Measurements from ENCODE around the gene LCN1.
A peak's percentile ranks its signal among the peaks of the same experiment; 100 is the strongest.
"Not testable (repeated sequence)": the region's sequence is repeated elsewhere in the genome, so short reads cannot be mapped to it uniquely, and the experiment has no call there.

LCN1 gene

GRCh38 chr9:135504262-135505243 is 16.7 kb upstream of the LCN1 start:
- peak in 48 of 58 donors; percentile 3 to 80 (median 40) for DNase-seq

DNA sequence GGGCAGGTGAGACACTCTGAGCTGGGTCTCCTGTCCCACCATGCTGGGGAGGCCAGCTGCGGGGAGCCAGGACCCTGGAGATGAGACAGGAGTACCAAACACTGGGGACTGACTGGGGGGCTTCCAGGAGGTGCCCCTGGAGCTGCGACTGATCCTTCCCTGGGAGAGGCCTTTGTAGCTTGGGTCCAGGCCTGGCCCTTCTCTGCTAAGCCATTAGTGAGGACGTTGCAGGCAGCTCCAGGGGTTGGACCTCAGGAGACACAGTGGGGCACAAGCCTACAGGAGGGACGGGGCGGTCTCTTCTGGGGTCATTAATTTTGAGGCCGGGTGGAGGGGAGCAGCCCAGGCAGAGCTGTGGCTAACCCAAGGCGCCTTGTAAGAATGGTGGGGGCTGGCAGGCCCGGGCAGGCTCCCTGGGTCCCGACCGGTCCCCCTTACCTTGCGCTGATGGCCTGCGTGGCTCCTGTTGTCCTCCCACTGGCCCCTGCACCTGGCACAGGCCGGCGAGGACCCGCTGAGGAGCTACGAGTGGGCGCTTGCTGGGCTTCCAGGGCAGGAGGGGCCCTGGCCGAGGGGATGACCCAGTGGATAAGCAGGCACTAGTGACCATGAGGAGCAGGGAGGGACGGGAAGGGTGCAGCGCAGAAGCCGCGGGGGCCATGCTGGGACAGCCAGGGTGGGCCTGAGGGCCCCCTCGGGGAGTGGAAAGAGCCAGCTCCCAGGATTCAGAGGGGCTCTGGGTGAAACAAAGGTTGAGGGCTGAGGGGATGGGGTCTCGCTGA is 15.6 kb upstream of the LCN1 start:
- DNase-seq, result no peak

- no peak for DNase-seq
Measured at GRCh38 chr9:135506327-135507103, 14.7 kb upstream of the LCN1 start.

DNA sequence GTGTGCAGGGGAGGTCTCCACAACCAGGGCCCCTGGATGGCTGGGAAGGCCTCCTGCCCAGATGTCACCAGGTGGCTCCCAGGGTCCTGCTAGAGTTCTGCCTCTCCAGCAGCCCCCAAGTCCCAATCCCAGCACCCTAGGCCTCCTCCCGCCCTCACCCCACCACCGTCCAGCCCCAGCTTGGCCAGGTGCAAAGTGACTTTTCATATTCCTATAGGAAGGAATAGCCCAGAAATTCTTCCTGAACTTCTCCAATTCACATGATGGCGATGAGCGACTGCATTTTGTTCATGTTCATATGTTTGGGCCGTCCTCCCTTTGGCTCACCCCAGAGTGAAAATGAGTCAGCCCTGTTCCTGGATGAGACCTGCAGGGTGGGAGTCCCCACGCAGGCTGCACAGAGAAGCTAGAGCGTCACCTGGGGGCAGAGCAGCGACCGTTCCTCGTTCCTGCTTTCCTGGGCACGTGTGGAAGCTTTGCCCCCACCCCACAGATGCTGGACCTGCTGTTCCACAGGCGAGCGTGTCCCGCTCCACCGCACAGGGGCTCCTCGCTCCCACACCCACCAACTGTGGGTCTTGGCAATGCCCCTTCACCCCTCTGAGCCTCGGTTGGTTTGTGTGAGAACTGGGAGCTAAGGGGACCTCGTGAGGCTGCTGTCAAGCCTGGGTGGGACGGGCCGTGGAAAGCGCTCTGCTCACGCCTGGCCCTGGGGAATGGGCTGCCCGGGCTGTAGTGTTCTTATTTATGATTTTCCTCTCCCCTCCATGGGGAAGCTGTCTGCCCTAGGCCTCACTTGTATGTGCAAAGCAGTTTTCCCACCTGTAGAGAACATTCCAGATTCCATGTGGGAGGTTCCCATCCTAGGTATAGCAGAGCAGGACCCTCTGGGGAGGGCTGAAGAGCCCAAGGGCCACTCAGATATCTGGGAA is 13.9 kb upstream of the LCN1 start:
- DNase-seq, result no peak

DNA sequence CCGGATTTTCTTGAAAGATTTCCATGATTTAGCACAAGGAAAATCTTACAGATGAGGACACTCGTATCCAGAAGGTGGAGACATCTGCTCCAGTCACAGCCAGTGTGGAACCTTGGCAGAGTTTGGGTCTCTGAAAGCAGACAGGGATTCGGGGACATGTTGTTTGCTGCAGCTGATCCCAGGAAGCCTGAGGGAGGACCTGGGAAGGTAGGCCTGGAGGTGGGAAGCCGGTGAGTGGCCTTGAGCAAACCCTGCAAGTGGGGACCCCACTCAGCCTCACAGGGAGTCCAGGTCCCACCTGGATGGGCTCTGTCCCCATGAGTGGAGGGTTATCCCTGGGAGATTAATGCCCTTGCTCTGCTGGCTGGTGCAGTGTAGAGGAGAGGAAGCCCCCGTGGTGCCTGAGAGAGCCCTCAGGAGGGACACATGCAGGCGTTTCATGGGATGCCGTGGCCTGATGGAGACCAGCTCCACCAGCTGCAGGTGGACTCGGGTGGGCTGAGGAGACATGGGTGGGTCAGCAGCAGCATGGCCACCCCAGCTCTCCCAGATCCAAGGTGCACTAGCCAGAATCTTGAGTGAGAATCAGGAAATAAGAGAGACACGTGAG is 12.9 kb upstream of the LCN1 start:
- DNase-seq, result no peak

DNA sequence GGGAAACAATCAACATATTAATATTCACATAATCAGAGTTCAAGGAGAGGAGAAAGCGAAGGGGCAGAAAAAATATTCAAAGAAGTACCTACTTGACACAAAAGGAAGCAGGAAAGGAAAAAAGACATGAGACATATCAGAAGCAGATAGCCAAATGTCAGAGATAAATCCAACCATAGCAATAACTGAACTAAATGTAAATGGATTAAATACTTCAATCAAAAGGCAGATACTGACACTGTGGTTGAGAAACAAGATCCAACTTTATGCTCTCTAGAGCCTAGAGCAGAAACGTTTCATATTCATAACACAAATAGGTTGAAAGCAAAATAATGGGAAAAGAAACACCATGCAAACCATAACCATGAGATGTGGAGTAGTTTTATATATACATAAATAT is 11.8 kb upstream of the LCN1 start:
- no peak for DNase-seq

GRCh38 chr9:135512241-135512603 is 9.0 kb upstream of the LCN1 start:
- no peak for DNase-seq

- DNase-seq, result no peak
Measured at GRCh38 chr9:135512904-135513303, 8.3 kb upstream of the LCN1 start.

GRCh38 chr9:135513351-135513846 is 7.8 kb upstream of the LCN1 start:
- no peak for DNase-seq

GRCh38 chr9:135513906-135514305 is 7.3 kb upstream of the LCN1 start:
- not testable (repeated sequence) for DNase-seq

DNA sequence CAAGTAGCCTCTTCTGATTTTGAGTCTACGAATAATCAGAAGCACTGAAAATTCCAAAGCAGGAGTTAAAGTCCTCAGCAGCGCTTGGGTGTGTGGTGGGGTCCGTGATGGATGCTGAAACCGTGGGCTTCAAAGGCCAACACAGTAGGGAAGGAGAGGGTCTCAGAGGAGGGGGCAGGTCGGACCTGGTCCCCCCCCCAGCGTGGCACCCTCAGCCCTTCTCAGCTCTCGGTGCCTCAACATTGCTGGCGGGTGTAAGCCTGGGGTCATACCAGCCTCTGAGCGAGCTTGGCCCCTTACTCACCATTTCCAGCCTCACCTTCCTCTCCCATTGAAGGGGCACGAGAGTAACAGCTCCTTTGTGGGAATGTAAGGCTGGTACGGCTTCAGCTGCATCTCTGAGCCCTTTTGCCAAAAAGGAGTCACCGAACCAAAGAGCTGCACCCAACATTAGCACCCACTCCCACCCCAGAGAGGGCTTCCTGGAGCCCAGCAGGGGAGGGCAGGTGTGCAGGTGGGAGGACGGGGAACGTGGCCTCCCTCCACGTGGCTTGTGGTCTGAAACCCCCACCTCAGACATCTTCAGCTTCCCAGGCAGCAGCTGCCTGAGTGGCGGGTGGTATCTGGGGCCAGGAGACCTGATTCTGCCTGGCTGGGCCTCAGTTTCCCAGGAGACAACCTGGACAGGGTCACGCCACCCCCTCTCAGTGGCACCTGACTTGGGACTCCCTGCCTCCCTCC is 6.7 kb upstream of the LCN1 start:
- DNase-seq, result no peak

DNA sequence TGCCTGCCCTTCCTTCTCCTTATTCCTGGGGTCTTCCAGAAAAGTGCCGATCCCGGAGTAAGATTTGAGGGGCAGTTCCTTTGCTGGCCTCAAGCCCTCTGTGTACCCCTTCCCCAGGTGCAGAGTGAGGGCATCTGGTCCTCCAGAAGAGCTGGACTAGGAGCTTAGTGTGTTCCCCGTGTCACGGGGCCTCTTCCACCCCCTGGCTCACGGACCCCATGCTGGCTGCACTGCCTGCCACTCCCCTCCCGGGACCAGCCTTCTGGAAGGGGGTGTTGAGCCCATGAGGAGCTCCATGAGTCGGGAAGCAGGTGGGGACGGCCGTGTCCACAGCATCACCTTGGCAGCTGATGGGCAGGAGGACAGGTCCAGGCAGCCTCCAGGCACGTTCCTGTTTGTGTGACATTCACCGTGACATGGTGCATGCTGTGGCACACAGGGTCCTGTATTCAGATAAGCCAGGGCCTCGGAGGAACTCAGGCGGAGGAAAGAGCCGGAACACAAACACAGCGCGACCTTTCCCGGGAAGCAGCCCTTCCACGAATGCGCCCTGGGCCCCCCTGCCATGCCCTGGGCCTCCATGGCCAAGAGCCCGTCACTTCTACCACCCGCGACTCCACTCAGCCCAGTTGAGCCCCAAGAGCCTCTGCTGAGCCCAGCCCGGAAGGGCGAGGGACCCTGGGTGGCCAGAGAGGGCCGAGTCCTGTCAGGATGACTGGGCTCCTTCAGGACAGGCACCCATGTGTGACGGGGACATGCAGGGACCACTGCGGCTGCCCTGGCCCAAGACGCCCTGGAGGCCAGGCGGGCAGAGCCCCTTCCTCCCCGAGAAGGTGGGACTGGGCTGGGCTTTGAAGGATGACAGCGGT is 5.9 kb upstream of the LCN1 start:
- no peak for DNase-seq

- no peak for DNase-seq
Measured at GRCh38 chr9:135516132-135516860, 4.9 kb upstream of the LCN1 start.

DNA sequence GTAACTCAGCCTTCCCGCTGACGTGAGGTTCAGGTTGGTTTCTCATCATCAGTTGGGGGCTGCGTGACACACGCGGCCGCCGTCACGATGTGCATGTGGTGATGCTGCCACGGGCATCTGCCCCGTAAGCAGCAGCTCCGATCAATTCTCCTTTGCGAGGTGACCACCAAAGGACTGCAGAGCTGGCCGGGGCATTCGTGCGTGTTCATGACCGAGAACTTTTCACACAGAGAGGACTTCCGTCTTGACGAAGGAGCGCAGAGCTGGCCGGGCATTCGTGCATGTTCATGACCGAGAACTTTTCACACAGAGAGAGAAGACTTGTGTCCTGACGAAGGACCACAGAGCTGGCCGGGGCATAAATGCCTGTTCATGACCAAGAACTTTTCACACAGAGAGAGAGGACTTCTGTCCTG is 3.8 kb upstream of the LCN1 start:
- DNase-seq, result no peak

DNA sequence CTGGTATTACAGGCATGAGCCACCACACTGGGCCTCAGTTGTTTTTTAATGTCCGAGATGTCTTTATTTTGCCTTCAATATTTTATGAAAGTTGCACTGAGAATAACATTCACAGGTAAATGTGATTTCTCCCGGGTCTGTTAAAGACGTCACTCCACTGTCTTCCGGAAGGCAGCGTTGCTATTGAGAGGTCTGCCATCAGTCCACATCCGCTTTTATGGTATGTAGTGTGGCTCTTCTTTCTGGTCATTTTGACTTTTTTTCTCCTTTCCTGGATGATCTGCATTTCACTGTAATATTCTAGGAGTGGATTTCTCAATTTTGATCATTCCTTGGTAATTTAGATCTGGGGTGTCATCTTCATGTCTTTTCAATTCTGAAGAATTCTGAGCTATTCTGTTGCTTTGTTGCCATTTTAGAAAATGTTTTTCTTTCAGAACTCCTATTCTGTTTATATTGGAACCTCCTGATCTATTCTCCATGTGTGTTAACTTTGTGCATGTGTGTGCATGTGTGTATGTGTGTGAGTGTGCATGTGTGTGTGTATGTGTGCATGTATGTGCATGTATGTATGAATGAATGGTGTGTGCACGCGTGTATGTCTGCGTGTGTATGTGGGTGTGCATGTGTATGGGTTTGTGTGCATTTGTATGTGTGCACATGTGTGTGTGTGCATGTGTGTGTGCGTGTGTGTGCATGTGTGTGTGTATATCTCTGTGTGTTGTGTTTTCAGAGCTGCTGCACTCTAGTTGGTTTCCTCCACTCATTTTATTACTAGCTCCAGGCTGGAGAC is 1.9 kb upstream of the LCN1 start:
- DNase-seq, result no peak

GRCh38 chr9:135521608-135522095 is 412 bp downstream of the LCN1 start:
- DNase-seq, result no peak
